ENCODE measurements around the gene PLP2.
"Not testable (repeated sequence)": the region's sequence is repeated elsewhere in the genome, so short reads cannot be mapped to it uniquely, and the experiment has no call there.

Gene PLP2

GRCh38 chrX:49164589-49165360 is 6.9 kb upstream of the PLP2 start:
- DNase-seq, result no peak

- DNase-seq, result peak; percentile 19
Measured at GRCh38 chrX:49165901-49166881, 5.5 kb upstream of the PLP2 start.

GRCh38 chrX:49166914-49167739 is 4.6 kb upstream of the PLP2 start:
- DNase-seq, result peak; percentile 60

GRCh38 chrX:49167740-49168108 is 4.0 kb upstream of the PLP2 start:
- no peak for DNase-seq

- DNase-seq, result peak; percentile 60
Measured at GRCh38 chrX:49172280-49172780, 632 bp downstream of the PLP2 start.

- not testable (repeated sequence) for DNase-seq
Measured at GRCh38 chrX:49173544-49173943, 1.8 kb downstream of the PLP2 start.

GRCh38 chrX:49174723-49175122 is 3.0 kb downstream of the PLP2 start:
- DNase-seq, result no peak

- no peak for DNase-seq
Measured at GRCh38 chrX:49175435-49176274, 4.0 kb downstream of the PLP2 start.

GRCh38 chrX:49176421-49177326 is 5.0 kb downstream of the PLP2 start:
- peak; percentile 28 for DNase-seq

- DNase-seq, result no peak
Measured at GRCh38 chrX:49177338-49177833, 5.7 kb downstream of the PLP2 start.

GRCh38 chrX:49177873-49178480 is 6.3 kb downstream of the PLP2 start:
- no peak for DNase-seq

GRCh38 chrX:49178537-49178936 is 6.8 kb downstream of the PLP2 start:
- DNase-seq, result no peak

- no peak for DNase-seq
Measured at GRCh38 chrX:49179358-49179757, 7.7 kb downstream of the PLP2 start.

GRCh38 chrX:49183701-49184281 is 12.1 kb downstream of the PLP2 start:
- DNase-seq, result no peak

GRCh38 chrX:49184294-49185281 is 12.9 kb downstream of the PLP2 start:
- peak; percentile 73 for DNase-seq

- DNase-seq, result peak; percentile 81
Measured at GRCh38 chrX:49186125-49187027, 14.7 kb downstream of the PLP2 start, which contains the start of gene PRICKLE3. Gene PRICKLE3 (minus strand): TSS chrX:49186373. CDS start chrX:49186297, 76 bp downstream.

GRCh38 chrX:49187028-49187394 is 15.3 kb downstream of the PLP2 start:
- DNase-seq, result no peak
